ENCODE data around the gene TOX2. TPM values are rescaled to one million over a fixed set of nuclear protein-coding genes. Genes with fewer than 3 reads are reported as not detected.

The TOX2 gene
- total RNA-seq, 1 experiment from 2014 or later, result not detected

GRCh38 chr20:44053046-44053445 lies 138.4 kb downstream of the TOX2 start:
- H3K36me3 ChIP-seq (ENCODE audit: control insufficient read depth, insufficient read depth, low read length), result no peaks in the 10 kb centered on the region
- CTCF ChIA-PET, result interaction anchor here (0.6 kb wide), 1 partner anchor 27 kb away, joined by 5 read pairs; no protein-coding TSS in a partner anchor
- H3K9me3 Mint-ChIP-seq (ENCODE audit: unreplicated experiment), result no peaks in the 10 kb centered on the region
- H3K4me1 ChIP-seq, result no peaks in the 10 kb centered on the region
- no peak overlapping the region for H3K27ac Mint-ChIP-seq (ENCODE audit: unreplicated experiment)
- POLR2A ChIA-PET, result no interaction called here
- no peak overlapping the region for H3K4me3 Mint-ChIP-seq (ENCODE audit: unreplicated experiment)
- H3K36me3 Mint-ChIP-seq (ENCODE audit: insufficient read depth, unreplicated experiment), result no peaks in the 10 kb centered on the region
- TF ChIP-seq CTCF (IDR thresholded peaks at IDR 0.05; ENCODE audit: insufficient read depth in 1 of 2, low read depth in 1 of 2, low read length in 1 of 2, severe bottlenecking in 1 of 2, unreplicated experiment in 1 of 2), result no peak
- no peaks in the 10 kb centered on the region for H3K27me3 ChIP-seq (replicated peaks; ENCODE audit: control insufficient read depth, insufficient read depth, low read length)
- no TSS peak for BruUV-seq (replicated peaks)
- no peaks in the 10 kb centered on the region for H3K4me1 Mint-ChIP-seq (ENCODE audit: low read depth, unreplicated experiment)
- H3K27me3 Mint-ChIP-seq (ENCODE audit: insufficient read depth, unreplicated experiment), result peaks cover 17% of the 10 kb centered on the region
- intact Hi-C loops (cut with micrococcal nuclease; ENCODE audit: unreplicated experiment), result no loop called here
- DNase-seq, result peak in 1 of 2 experiments; percentile 34
- peaks cover 6% of the 10 kb centered on the region; the same call in 1 of the 2 replicates for H3K9me3 ChIP-seq
- no peak overlapping the region for H3K4me3 ChIP-seq (ENCODE audit: low read depth, low read length)

GRCh38 chr20:44054118-44054517 lies 139.5 kb downstream of the TOX2 start:
- H3K27me3 ChIP-seq (replicated peaks; ENCODE audit: control insufficient read depth, insufficient read depth, low read length), result no peaks in the 10 kb centered on the region
- H3K4me1 Mint-ChIP-seq (ENCODE audit: low read depth, unreplicated experiment), result no peaks in the 10 kb centered on the region
- no TSS peak for BruUV-seq (replicated peaks)
- H3K9me3 Mint-ChIP-seq (ENCODE audit: unreplicated experiment), result no peaks in the 10 kb centered on the region
- no peaks in the 10 kb centered on the region for H3K36me3 Mint-ChIP-seq (ENCODE audit: insufficient read depth, unreplicated experiment)
- H3K4me3 ChIP-seq (ENCODE audit: low read depth, low read length), result no peak overlapping the region
- H3K9me3 ChIP-seq, result peaks cover 6% of the 10 kb centered on the region
- no peaks in the 10 kb centered on the region for H3K4me1 ChIP-seq
- no peak overlapping the region for H3K27ac Mint-ChIP-seq (ENCODE audit: unreplicated experiment)
- intact Hi-C loops (cut with micrococcal nuclease; ENCODE audit: unreplicated experiment), result no loop called here
- no peak for TF ChIP-seq CTCF (IDR thresholded peaks at IDR 0.05; ENCODE audit: insufficient read depth in 1 of 2, low read depth in 1 of 2, low read length in 1 of 2, severe bottlenecking in 1 of 2, unreplicated experiment in 1 of 2)
- H3K27me3 Mint-ChIP-seq (ENCODE audit: insufficient read depth, unreplicated experiment), result peaks cover 22% of the 10 kb centered on the region
- H3K4me3 Mint-ChIP-seq (ENCODE audit: unreplicated experiment), result no peak overlapping the region
- ChIA-PET CTCF (no interaction called here), POLR2A (no interaction called here)
- DNase-seq, result peak in 1 of 2 experiments; percentile 35
- H3K36me3 ChIP-seq (ENCODE audit: control insufficient read depth, insufficient read depth, low read length), result no peaks in the 10 kb centered on the region

- ChIA-PET POLR2A (no interaction called here), CTCF (no interaction called here)
- intact Hi-C loops (cut with micrococcal nuclease; ENCODE audit: unreplicated experiment), result no loop called here
- H3K4me1 Mint-ChIP-seq (ENCODE audit: low read depth, unreplicated experiment), result no peaks in the 10 kb centered on the region
- BruUV-seq (replicated peaks), result no TSS peak
- H3K4me1 ChIP-seq, result no peaks in the 10 kb centered on the region
- H3K4me3 ChIP-seq (ENCODE audit: low read depth, low read length), result no peak overlapping the region
- peaks cover 6% of the 10 kb centered on the region for H3K9me3 ChIP-seq
- H3K36me3 Mint-ChIP-seq (ENCODE audit: insufficient read depth, unreplicated experiment), result no peaks in the 10 kb centered on the region
- H3K27me3 Mint-ChIP-seq (ENCODE audit: insufficient read depth, unreplicated experiment), result peaks cover 20% of the 10 kb centered on the region
- TF ChIP-seq CTCF (IDR thresholded peaks at IDR 0.05; ENCODE audit: insufficient read depth in 1 of 2, low read depth in 1 of 2, low read length in 1 of 2, severe bottlenecking in 1 of 2, unreplicated experiment in 1 of 2), result no peak
- no peak overlapping the region for H3K4me3 Mint-ChIP-seq (ENCODE audit: unreplicated experiment)
- H3K27me3 ChIP-seq (replicated peaks; ENCODE audit: control insufficient read depth, insufficient read depth, low read length), result no peaks in the 10 kb centered on the region
- H3K36me3 ChIP-seq (ENCODE audit: control insufficient read depth, insufficient read depth, low read length), result no peaks in the 10 kb centered on the region
- no peak for DNase-seq
- H3K9me3 Mint-ChIP-seq (ENCODE audit: unreplicated experiment), result no peaks in the 10 kb centered on the region
- no peak overlapping the region for H3K27ac Mint-ChIP-seq (ENCODE audit: unreplicated experiment)
Measured at GRCh38 chr20:44054849-44055248, 140.2 kb downstream of the TOX2 start.

All from Caco-2 (cell line).